ENCODE measurements around the gene MAP3K21.

DNA sequence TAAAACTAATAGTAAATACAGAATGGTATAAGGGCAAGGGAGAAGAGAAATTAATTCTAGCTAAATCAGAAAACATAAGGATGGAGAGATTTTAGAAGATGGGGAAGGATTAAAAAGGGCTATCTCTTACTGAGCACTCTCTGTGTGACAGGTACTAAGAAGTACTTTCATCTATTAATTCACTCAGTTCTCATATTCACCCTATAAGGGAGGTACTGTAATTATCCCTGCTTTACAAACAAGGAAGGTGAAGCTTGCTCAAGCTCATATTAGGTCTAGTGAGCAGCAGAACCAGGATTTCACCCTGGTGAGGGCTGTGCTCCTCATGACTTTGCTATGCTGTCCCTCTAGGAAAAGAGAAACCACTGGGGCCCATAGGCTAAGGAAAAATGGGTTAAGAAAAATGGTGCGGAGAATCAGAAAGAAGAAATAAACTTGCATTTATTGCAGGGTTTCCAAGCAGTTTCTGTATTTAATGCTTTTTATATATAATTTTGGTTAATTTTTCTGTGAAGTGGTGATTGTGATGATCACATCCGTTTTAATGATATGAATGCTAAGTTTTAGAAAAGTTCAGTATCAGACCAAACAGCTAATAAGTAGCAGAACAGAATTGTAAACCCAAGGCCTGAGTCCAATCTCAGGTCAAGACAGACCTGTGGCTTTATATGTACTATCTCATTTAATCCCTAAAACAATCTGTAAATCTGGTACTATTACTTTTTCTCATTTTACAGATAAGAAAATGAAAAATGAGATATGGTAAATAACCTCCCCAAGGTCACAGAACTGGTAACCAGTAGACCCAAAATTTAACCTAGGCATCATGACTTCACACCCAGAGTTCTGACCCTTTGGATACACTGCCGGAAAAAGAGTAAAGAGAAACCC, 33.7 kb upstream of the MAP3K21 start:
- TF ChIP-seq, protein P1, sequence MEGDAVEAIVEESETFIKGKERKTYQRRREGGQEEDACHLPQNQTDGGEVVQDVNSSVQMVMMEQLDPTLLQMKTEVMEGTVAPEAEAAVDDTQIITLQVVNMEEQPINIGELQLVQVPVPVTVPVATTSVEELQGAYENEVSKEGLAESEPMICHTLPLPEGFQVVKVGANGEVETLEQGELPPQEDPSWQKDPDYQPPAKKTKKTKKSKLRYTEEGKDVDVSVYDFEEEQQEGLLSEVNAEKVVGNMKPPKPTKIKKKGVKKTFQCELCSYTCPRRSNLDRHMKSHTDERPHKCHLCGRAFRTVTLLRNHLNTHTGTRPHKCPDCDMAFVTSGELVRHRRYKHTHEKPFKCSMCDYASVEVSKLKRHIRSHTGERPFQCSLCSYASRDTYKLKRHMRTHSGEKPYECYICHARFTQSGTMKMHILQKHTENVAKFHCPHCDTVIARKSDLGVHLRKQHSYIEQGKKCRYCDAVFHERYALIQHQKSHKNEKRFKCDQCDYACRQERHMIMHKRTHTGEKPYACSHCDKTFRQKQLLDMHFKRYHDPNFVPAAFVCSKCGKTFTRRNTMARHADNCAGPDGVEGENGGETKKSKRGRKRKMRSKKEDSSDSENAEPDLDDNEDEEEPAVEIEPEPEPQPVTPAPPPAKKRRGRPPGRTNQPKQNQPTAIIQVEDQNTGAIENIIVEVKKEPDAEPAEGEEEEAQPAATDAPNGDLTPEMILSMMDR (IDR thresholded peaks at IDR 0.05), result no peak
- TF ChIP-seq POLR2A (IDR thresholded peaks at IDR 0.05), result no peak

Data from testis (tissue), 2 donors.